C4-2B (cell line): ENCODE results near the gene DLL3.

Experiments
- H3K27ac ChIP-seq: fragments of 450-650 bp; 2 replicates; pipeline ENCODE4 v1.5.1; 2017
- ZFX ChIP-seq: fragments of 450-650 bp; IDR thresholded peaks from 2 replicates; pipeline ENCODE4 v1.6.1; 2017
- TF ChIP-seq, protein P1 (sequence below): fragments of 450-650 bp; conservative IDR thresholded peaks from 2 replicates; pipeline ENCODE4 v1.5.1; 2017; ENCODE audit warnings: mild to moderate bottlenecking

DLL3 gene

DNA sequence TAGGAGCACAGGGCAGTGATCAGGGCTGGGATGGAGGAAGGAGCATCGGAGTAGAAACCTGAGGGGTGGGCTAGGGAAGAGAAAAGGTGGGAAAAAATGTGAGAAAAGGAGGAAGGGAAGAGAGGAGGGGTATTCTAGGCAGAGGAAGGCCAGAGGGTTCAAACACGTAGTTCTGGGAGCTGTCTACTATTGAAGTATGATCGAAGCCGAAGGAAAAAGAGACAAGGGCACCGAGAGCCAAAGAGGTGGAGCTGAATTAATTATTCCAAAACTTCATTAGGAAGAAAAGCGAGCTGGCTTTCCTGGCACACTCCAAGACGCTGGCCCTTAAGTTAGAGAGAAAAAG, 7.8 kb downstream of the DLL3 start:
- TF ChIP-seq ZFX = no peak
- TF ChIP-seq, protein P1, sequence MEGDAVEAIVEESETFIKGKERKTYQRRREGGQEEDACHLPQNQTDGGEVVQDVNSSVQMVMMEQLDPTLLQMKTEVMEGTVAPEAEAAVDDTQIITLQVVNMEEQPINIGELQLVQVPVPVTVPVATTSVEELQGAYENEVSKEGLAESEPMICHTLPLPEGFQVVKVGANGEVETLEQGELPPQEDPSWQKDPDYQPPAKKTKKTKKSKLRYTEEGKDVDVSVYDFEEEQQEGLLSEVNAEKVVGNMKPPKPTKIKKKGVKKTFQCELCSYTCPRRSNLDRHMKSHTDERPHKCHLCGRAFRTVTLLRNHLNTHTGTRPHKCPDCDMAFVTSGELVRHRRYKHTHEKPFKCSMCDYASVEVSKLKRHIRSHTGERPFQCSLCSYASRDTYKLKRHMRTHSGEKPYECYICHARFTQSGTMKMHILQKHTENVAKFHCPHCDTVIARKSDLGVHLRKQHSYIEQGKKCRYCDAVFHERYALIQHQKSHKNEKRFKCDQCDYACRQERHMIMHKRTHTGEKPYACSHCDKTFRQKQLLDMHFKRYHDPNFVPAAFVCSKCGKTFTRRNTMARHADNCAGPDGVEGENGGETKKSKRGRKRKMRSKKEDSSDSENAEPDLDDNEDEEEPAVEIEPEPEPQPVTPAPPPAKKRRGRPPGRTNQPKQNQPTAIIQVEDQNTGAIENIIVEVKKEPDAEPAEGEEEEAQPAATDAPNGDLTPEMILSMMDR = no peak

DNA sequence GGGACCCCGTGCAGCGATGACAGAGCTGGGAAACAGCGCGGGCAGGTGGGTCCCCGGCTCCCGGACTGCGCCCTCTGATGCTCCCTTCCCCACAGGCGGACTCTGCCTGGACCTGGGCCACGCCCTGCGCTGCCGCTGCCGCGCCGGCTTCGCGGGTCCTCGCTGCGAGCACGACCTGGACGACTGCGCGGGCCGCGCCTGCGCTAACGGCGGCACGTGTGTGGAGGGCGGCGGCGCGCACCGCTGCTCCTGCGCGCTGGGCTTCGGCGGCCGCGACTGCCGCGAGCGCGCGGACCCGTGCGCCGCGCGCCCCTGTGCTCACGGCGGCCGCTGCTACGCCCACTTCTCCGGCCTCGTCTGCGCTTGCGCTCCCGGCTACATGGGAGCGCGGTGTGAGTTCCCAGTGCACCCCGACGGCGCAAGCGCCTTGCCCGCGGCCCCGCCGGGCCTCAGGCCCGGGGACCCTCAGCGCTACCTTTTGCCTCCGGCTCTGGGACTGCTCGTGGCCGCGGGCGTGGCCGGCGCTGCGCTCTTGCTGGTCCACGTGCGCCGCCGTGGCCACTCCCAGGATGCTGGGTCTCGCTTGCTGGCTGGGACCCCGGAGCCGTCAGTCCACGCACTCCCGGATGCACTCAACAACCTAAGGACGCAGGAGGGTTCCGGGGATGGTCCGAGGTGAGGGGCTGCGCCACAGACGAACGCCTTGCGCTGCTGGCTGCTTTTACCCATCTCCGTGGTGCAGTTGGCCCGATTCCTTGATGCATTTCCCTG, 8.4 kb downstream of the DLL3 start:
- TF ChIP-seq, protein P1 = no peak
- peak; percentile 53; the same call in 1 of the 2 replicates for TF ChIP-seq ZFX
- H3K27ac ChIP-seq = peak overlapping the region; percentile 72

More for the DNA sequence above, 7.8 kb downstream of the DLL3 start:
- peak overlapping the region; percentile 72 for H3K27ac ChIP-seq

DNA sequence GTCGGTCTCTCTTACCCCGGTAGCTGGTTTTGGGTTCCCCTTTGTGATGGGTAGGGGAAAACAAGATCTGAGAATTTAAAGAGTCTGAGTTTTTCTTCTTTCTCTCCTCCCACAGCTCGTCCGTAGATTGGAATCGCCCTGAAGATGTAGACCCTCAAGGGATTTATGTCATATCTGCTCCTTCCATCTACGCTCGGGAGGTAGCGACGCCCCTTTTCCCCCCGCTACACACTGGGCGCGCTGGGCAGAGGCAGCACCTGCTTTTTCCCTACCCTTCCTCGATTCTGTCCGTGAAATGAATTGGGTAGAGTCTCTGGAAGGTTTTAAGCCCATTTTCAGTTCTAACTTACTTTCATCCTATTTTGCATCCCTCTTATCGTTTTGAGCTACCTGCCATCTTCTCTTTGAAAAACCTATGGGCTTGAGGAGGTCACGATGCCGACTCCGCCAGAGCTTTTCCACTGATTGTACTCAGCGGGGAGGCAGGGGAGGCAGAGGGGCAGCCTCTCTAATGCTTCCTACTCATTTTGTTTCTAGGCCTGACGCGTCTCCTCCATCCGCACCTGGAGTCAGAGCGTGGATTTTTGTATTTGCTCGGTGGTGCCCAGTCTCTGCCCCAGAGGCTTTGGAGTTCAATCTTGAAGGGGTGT, 9.1 kb downstream of the DLL3 start:
- TF ChIP-seq, protein P1 = no peak
- no peak for TF ChIP-seq ZFX
- peak overlapping the region; percentile 72 for H3K27ac ChIP-seq

DNA sequence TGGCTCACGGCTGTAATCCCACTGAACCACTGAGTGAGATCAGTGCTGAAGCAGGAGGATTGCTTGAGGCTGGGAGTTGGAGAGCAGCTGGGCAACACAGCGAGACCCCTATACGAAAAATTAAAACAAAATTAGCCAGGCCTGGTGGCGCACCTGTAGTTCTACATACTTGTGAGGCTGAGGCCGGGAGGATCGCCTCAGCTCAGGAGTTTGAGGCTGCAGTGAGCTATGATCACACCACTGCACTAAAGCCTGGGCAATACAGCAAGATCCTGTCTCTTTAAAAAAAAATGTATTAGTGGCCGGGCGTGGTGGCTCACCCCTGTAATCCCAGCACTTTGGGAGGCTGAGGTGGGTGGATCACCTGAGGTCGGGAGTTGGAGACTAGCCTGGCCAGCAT, 9.9 kb downstream of the DLL3 start:
- H3K27ac ChIP-seq = no peak overlapping the region
- no peak for TF ChIP-seq ZFX
- TF ChIP-seq, protein P1 = no peak

DNA sequence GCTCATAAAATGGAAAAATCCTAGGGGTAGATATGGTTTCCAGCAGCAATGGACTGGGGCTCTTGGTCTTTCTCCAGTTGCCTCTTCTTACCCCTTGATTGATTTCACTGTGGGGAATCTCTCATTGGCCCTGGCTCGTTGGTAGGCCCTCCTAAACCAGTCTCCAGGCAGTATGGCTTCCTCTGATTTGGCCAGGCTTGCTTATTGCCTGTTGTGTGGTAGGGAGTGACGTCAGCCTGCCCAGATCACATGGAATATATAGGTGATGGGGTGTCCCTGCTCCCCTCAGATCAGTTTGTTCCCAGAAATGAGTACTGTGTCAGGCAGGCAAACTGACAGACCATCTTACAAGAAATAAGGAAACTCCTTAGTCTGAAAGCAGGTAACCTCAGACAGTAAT, 10.5 kb downstream of the DLL3 start:
- no peak for TF ChIP-seq ZFX
- TF ChIP-seq, protein P1 = no peak
- no peak overlapping the region for H3K27ac ChIP-seq

DNA sequence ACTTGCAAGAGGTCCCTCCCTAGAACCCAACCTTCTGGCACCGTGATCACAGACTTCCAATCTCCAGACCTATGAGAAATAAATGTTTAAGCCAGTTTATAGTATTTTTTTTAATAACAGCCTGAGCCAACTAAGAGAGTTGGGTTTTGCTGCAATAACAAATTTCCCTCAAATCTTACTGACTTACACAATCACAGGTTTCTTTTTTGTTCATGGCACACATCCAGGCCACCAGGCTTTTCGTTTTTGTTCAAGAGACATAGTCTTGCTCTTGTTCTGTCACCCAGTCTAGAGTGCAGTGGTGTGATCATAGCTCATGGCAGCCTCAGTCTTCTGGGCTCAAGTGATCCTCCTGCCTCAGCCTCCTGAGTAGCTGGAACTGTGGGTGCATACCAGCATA, 14.2 kb downstream of the DLL3 start:
- TF ChIP-seq, protein P1 = no peak
- TF ChIP-seq ZFX = no peak

DNA sequence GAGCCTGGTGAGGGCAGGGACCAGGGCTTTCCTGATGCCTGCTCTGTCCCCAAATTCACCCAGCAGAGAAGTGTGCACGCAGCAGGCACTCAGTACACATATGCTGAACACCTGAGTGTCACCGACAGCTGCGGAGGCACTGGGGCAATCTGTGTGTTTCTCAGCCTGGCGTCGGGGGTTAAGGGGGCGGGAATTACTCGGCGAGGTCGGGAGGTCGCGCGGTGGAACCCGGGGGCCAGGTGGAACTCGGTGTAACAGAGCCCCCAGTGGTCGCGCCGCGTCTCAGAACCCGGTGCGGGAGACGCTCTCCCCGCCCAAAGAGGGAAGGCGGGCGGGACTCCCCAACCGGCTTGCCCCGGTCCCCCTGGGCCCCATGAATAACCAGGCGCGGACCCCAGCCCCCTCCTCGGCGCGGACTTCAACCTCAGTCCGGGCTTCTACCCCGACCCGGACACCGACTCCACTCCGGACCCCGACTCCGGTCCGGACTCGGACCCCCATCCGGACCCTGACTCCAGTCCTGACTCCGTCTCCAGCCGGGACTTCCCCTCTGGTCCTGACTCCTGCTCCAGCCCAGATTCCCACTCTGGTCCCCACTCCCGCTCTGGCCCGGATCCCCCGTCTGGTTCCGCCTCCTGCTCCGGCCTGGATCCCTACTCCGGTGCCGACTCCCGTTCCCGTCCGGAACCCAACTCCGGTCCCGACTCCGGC, 16.2 kb downstream of the DLL3 start, which contains the start of gene SELENOV:
SELENOV (plus strand) TSS at position 300 of the 711 bp plus-strand sequence; CDS start at position 374, 74 bp downstream.
- TF ChIP-seq, protein P1 = no peak
- no peak for TF ChIP-seq ZFX
- no peak within 1 kb of the TSS for H3K27ac ChIP-seq

More for the DNA sequence above, 14.2 kb downstream of the DLL3 start:
- no peak overlapping the region for H3K27ac ChIP-seq
